CMK (cell line): Measurements from ENCODE around the gene SNRNP70.

Source experiments
- DNase-seq: peaks from one replicate; pipeline ENCODE4 v3.0.0-alpha.2; 2010; ENCODE audit warnings: low read depth

The SNRNP70 gene

GRCh38 chr19:49102303-49102702 lies 17.1 kb downstream of the SNRNP70 start:
- DNase-seq = no peak

- no peak for DNase-seq
These were observed 18.3 kb downstream of the SNRNP70 start for GRCh38 chr19:49103331-49104085.

GRCh38 chr19:49104229-49104864 lies 19.1 kb downstream of the SNRNP70 start:
- DNase-seq = no peak

- no peak for DNase-seq
These were observed 21.4 kb downstream of the SNRNP70 start for GRCh38 chr19:49106648-49107135.

GRCh38 chr19:49107625-49108459 lies 22.6 kb downstream of the SNRNP70 start:
- DNase-seq = no peak

- no peak for DNase-seq
These were observed 23.8 kb downstream of the SNRNP70 start for GRCh38 chr19:49109051-49109450.

- DNase-seq = no peak
These were observed 24.4 kb downstream of the SNRNP70 start for GRCh38 chr19:49109569-49110233.

- DNase-seq = no peak
These were observed 25.3 kb downstream of the SNRNP70 start for GRCh38 chr19:49110567-49110966.

GRCh38 chr19:49111218-49111998 lies 26.2 kb downstream of the SNRNP70 start:
- no peak for DNase-seq

GRCh38 chr19:49113762-49114629 lies 28.7 kb downstream of the SNRNP70 start, which contains the start of gene LIN7B:
LIN7B (plus strand) TSS chr19:49114370; CDS start chr19:49114405, 35 bp downstream.
- peak; percentile 68 for DNase-seq

GRCh38 chr19:49114630-49115363 lies 29.5 kb downstream of the SNRNP70 start:
- DNase-seq = no peak

GRCh38 chr19:49116544-49116943 lies 31.3 kb downstream of the SNRNP70 start:
- no peak for DNase-seq

GRCh38 chr19:49117677-49118564 lies 32.7 kb downstream of the SNRNP70 start:
- no peak for DNase-seq

- peak; percentile 95 for DNase-seq
These were observed 33.5 kb downstream of the SNRNP70 start, which contains the start of gene C19orf73 for GRCh38 chr19:49118565-49119410. C19orf73 (minus strand) TSS chr19:49119143; CDS start chr19:49119022, 121 bp downstream.

- no peak for DNase-seq
These were observed 34.4 kb downstream of the SNRNP70 start, which contains the start of gene PPFIA3 for GRCh38 chr19:49119411-49120324. PPFIA3 (plus strand) TSS chr19:49119544; CDS start chr19:49127874, 8,330 bp downstream.

- DNase-seq = no peak
These were observed 35.1 kb downstream of the SNRNP70 start for GRCh38 chr19:49120325-49120683.
